ENCODE measurements around the gene NEDD4.
"Not testable (repeated sequence)": the region's sequence is repeated elsewhere in the genome, so short reads cannot be mapped to it uniquely, and the experiment has no call there.

The NEDD4 gene

GRCh38 chr15:55824857-55825613 lies 168.4 kb downstream of the NEDD4 start:
- no peak for DNase-seq (ENCODE audit: low read depth)

GRCh38 chr15:55823699-55824340 lies 169.6 kb downstream of the NEDD4 start:
- no peak for DNase-seq (ENCODE audit: low read depth)

GRCh38 chr15:55823191-55823670 lies 170.2 kb downstream of the NEDD4 start:
- DNase-seq (ENCODE audit: low read depth): no peak

- not testable (repeated sequence) for DNase-seq (ENCODE audit: low read depth)
These were observed 171.7 kb downstream of the NEDD4 start for GRCh38 chr15:55821740-55822139.

- no peak for DNase-seq (ENCODE audit: low read depth)
These were observed 173.4 kb downstream of the NEDD4 start for GRCh38 chr15:55820043-55820442.

GRCh38 chr15:55819397-55820034 lies 173.9 kb downstream of the NEDD4 start:
- DNase-seq (ENCODE audit: low read depth): no peak

- DNase-seq (ENCODE audit: low read depth): no peak
These were observed 177.4 kb downstream of the NEDD4 start for GRCh38 chr15:55816017-55816416.

GRCh38 chr15:55802600-55803376 lies 190.6 kb downstream of the NEDD4 start:
- DNase-seq (ENCODE audit: low read depth): no peak

GRCh38 chr15:55800216-55800615 lies 193.2 kb downstream of the NEDD4 start:
- no peak for DNase-seq (ENCODE audit: low read depth)

GRCh38 chr15:55799291-55800212 lies 193.9 kb downstream of the NEDD4 start:
- DNase-seq (ENCODE audit: low read depth): no peak

GRCh38 chr15:55796321-55796965 lies 197.0 kb downstream of the NEDD4 start:
- no peak for DNase-seq (ENCODE audit: low read depth)

- DNase-seq (ENCODE audit: low read depth): no peak
These were observed 198.4 kb downstream of the NEDD4 start for GRCh38 chr15:55795031-55795430.

- no peak for DNase-seq (ENCODE audit: low read depth)
These were observed 201.6 kb downstream of the NEDD4 start for GRCh38 chr15:55791551-55792400.

GRCh38 chr15:55789066-55789660 lies 204.2 kb downstream of the NEDD4 start:
- DNase-seq (ENCODE audit: low read depth): peak; percentile 33

GRCh38 chr15:55786341-55786740 lies 207.1 kb downstream of the NEDD4 start:
- no peak for DNase-seq (ENCODE audit: low read depth)

- DNase-seq (ENCODE audit: low read depth): not testable (repeated sequence)
These were observed 207.8 kb downstream of the NEDD4 start for GRCh38 chr15:55785593-55785992.

- no peak for DNase-seq (ENCODE audit: low read depth)
These were observed 209.1 kb downstream of the NEDD4 start for GRCh38 chr15:55784286-55784685.

- no peak for DNase-seq (ENCODE audit: low read depth)
These were observed 210.5 kb downstream of the NEDD4 start for GRCh38 chr15:55782901-55783300.

GRCh38 chr15:55780292-55780691 lies 213.1 kb downstream of the NEDD4 start:
- DNase-seq (ENCODE audit: low read depth): no peak

Measured in activated T-cell treated with anti-CD3 and anti-CD28 coated beads for 24 hours (primary cell).